ACC112 (cell line): ENCODE measurements around the gene PPP1CC.
A peak's percentile ranks its signal among the peaks of the same experiment; 100 is the strongest.

Source experiments
- H2AFZ ChIP-seq: fragments of 200-600 bp; sonication (generic); one replicate; pipeline ENCODE4 v1.6.0; 2017; ENCODE audit warnings: antibody characterized with exemption, low read length; ENCODE audit not compliant: unreplicated experiment
- H3K27ac ChIP-seq: fragments of 200-600 bp; sonication (generic); 2 replicates; pipeline ENCODE4 v1.5.1; 2014; ENCODE audit warnings: low read depth, mild to moderate bottlenecking, antibody characterized with exemption, low read length, moderate library complexity
- H3K27me3 ChIP-seq: fragments of 200-600 bp; sonication (generic); 2 replicates; pipeline ENCODE4 v1.6.1; 2014; ENCODE audit warnings: mild to moderate bottlenecking, antibody characterized with exemption, low read length, moderate library complexity, mixed read lengths; ENCODE audit not compliant: insufficient read depth
- H3K36me3 ChIP-seq: fragments of 200-600 bp; sonication (generic); 2 replicates; pipeline ENCODE4 v1.6.1; 2016; ENCODE audit warnings: mild to moderate bottlenecking, antibody characterized with exemption, low read length, moderate library complexity, mixed read lengths; ENCODE audit not compliant: insufficient read depth
- H3K4me1 ChIP-seq: fragments of 200-600 bp; sonication (generic); one replicate; pipeline ENCODE4 v1.6.1; 2016; ENCODE audit warnings: low read length, mixed read lengths; ENCODE audit not compliant: insufficient read depth, unreplicated experiment, control insufficient read depth
- H3K4me3 ChIP-seq: fragments of 200-600 bp; sonication (generic); 2 replicates; pipeline ENCODE4 v1.5.1; 2014; ENCODE audit warnings: mild to moderate bottlenecking, low read depth, low read length
- H3K79me2 ChIP-seq: fragments of 200-600 bp; sonication (generic); one replicate; pipeline ENCODE4 v1.6.0; 2016; ENCODE audit warnings: low read length; ENCODE audit not compliant: control insufficient read depth, unreplicated experiment, insufficient read depth

PPP1CC gene

GRCh38 chr12:110688446-110689280 lies 54.0 kb downstream of the PPP1CC start, which contains the start of gene HVCN1:
HVCN1 (minus strand) TSS chr12:110689115; CDS start chr12:110683245, 5,870 bp downstream.
- Histone ChIP-seq H3K4me3 (peak within 1 kb of the TSS; percentile 67), H3K27me3 (peaks cover 29% of the 10 kb centered on the region), H3K27ac (no peak within 1 kb of the TSS), H3K79me2 (no peaks in the 10 kb centered on the region), H2AFZ (peak within 1 kb of the TSS; percentile 44), H3K36me3 (no peaks in the 10 kb centered on the region), H3K4me1 (peaks cover 5% of the 10 kb centered on the region)

- Histone ChIP-seq H3K27ac (no peak overlapping the region), H2AFZ (no peak overlapping the region), H3K36me3 (no peaks in the 10 kb centered on the region), H3K4me3 (no peak overlapping the region), H3K79me2 (no peaks in the 10 kb centered on the region), H3K4me1 (peaks cover 5% of the 10 kb centered on the region), H3K27me3 (peaks cover 29% of the 10 kb centered on the region)
These were observed 55.1 kb downstream of the PPP1CC start for GRCh38 chr12:110687396-110688169.

GRCh38 chr12:110686294-110686903 lies 56.3 kb downstream of the PPP1CC start:
- no peak overlapping the region for H3K4me3 ChIP-seq
- H3K27ac ChIP-seq = no peak overlapping the region
- no peaks in the 10 kb centered on the region for H3K79me2 ChIP-seq
- H3K27me3 ChIP-seq = peaks cover 29% of the 10 kb centered on the region
- no peak overlapping the region for H2AFZ ChIP-seq
- peaks cover 5% of the 10 kb centered on the region for H3K4me1 ChIP-seq
- H3K36me3 ChIP-seq = no peaks in the 10 kb centered on the region

GRCh38 chr12:110684312-110684836 lies 58.3 kb downstream of the PPP1CC start:
- no peak overlapping the region for H3K27ac ChIP-seq

GRCh38 chr12:110683888-110684287 lies 58.8 kb downstream of the PPP1CC start:
- H3K4me1 ChIP-seq = peaks cover 5% of the 10 kb centered on the region
- H2AFZ ChIP-seq = no peak overlapping the region
- no peaks in the 10 kb centered on the region for H3K79me2 ChIP-seq
- no peak overlapping the region for H3K4me3 ChIP-seq
- no peaks in the 10 kb centered on the region for H3K36me3 ChIP-seq
- H3K27ac ChIP-seq = no peak overlapping the region
- H3K27me3 ChIP-seq = peaks cover 26% of the 10 kb centered on the region

More at GRCh38 chr12:110684312-110684836, 58.3 kb downstream of the PPP1CC start:
- Histone ChIP-seq H3K27me3 (peaks cover 27% of the 10 kb centered on the region), H3K36me3 (no peaks in the 10 kb centered on the region), H3K4me3 (no peak overlapping the region), H2AFZ (no peak overlapping the region), H3K4me1 (peaks cover 5% of the 10 kb centered on the region), H3K79me2 (no peaks in the 10 kb centered on the region)

GRCh38 chr12:110680032-110680431 lies 62.7 kb downstream of the PPP1CC start:
- no peak overlapping the region for H3K27ac ChIP-seq
- H2AFZ ChIP-seq = no peak overlapping the region
- H3K79me2 ChIP-seq = no peaks in the 10 kb centered on the region
- H3K27me3 ChIP-seq = no peaks in the 10 kb centered on the region
- H3K4me3 ChIP-seq = no peak overlapping the region
- no peaks in the 10 kb centered on the region for H3K4me1 ChIP-seq
- H3K36me3 ChIP-seq = no peaks in the 10 kb centered on the region

- Histone ChIP-seq H2AFZ (no peak overlapping the region), H3K27ac (no peak overlapping the region), H3K27me3 (no peaks in the 10 kb centered on the region), H3K79me2 (no peaks in the 10 kb centered on the region), H3K36me3 (no peaks in the 10 kb centered on the region), H3K4me3 (no peak overlapping the region), H3K4me1 (no peaks in the 10 kb centered on the region)
These were observed 63.5 kb downstream of the PPP1CC start for GRCh38 chr12:110679201-110679600.

- Histone ChIP-seq H3K27ac (no peak overlapping the region), H3K4me3 (no peak overlapping the region), H2AFZ (no peak overlapping the region), H3K27me3 (no peaks in the 10 kb centered on the region), H3K36me3 (no peaks in the 10 kb centered on the region), H3K4me1 (no peaks in the 10 kb centered on the region), H3K79me2 (no peaks in the 10 kb centered on the region)
These were observed 64.7 kb downstream of the PPP1CC start for GRCh38 chr12:110677982-110678381.

- Histone ChIP-seq H3K27me3 (no peaks in the 10 kb centered on the region), H3K4me3 (no peak overlapping the region), H3K36me3 (no peaks in the 10 kb centered on the region), H3K79me2 (no peaks in the 10 kb centered on the region), H3K4me1 (no peaks in the 10 kb centered on the region), H3K27ac (no peak overlapping the region), H2AFZ (no peak overlapping the region)
These were observed 65.3 kb downstream of the PPP1CC start for GRCh38 chr12:110677206-110677911.

GRCh38 chr12:110676171-110676570 lies 66.5 kb downstream of the PPP1CC start:
- H3K27me3 ChIP-seq = no peaks in the 10 kb centered on the region
- no peaks in the 10 kb centered on the region for H3K4me1 ChIP-seq

More at GRCh38 chr12:110676171-110676570, 66.5 kb downstream of the PPP1CC start:
- Histone ChIP-seq H3K36me3 (no peaks in the 10 kb centered on the region), H3K79me2 (no peaks in the 10 kb centered on the region), H2AFZ (no peak overlapping the region), H3K4me3 (no peak overlapping the region), H3K27ac (no peak overlapping the region)
